HG03196 (cell line): ENCODE results near the gene RHBDL3.
"Not testable (repeated sequence)": the region's sequence is repeated elsewhere in the genome, so short reads cannot be mapped to it uniquely, and the experiment has no call there.

Experiments
- ATAC-seq: cut with Tn5 transposase; IDR thresholded peaks from one replicate; pipeline ENCODE4 v1.9.1; 2021; ENCODE audit not compliant: unreplicated experiment

Gene RHBDL3

DNA sequence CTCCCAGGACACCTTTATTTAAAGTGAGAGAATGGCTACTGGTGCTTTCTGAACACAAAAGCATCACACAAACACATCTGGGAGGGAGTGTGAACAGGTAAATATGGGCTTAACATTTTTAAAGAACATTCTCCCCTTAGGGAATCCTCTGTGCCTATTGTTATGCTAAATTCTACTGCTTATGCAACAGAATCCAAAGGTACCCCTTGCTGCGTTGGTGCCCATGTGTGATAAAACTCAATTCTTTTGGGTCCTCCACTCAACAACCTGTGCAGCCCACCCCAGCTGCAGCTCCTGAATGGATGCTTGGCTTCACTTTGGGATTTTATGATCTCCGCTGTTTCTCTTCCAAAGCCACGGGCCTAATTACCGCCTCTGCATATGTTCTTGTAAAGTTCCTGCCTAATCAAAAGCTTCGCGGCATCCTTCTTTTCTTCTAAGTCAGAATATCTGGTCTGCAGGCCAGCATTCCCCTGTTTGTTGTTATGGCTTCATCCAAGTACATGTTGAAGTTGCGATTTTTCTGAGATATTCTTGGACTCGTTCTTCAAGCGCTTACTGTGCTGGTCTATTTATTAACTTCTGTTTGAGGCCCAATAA lies 23.9 kb downstream of the RHBDL3 start:
- no peak for ATAC-seq

DNA sequence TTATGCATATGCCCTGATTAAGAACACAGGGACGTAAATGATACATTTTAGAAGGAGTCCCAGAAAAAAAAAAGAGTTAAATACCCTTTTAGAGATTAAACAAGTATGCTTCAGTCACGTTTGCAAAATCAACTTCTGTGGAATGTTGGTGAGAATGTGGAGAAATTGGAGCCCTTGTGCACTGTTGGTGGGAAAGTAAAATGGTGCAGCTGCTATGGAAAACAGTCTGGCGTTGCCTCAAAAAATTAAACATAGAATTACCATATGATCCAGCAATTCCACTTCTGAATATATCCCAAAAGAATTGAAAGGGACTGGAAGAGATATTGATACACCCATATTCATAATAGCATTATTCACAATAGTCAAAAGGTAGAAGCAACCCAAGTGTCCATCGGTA lies 26.5 kb downstream of the RHBDL3 start:
- no peak for ATAC-seq

- ATAC-seq: no peak
Measured at GRCh38 chr17:32297424-32297823, 31.8 kb downstream of the RHBDL3 start.

- no peak for ATAC-seq
Measured at GRCh38 chr17:32297860-32298259, 32.2 kb downstream of the RHBDL3 start.

GRCh38 chr17:32298298-32298697 lies 32.7 kb downstream of the RHBDL3 start:
- ATAC-seq: no peak

- no peak for ATAC-seq
Measured at GRCh38 chr17:32298721-32299579, 33.3 kb downstream of the RHBDL3 start.

GRCh38 chr17:32299580-32300164 lies 34.0 kb downstream of the RHBDL3 start:
- ATAC-seq: no peak

DNA sequence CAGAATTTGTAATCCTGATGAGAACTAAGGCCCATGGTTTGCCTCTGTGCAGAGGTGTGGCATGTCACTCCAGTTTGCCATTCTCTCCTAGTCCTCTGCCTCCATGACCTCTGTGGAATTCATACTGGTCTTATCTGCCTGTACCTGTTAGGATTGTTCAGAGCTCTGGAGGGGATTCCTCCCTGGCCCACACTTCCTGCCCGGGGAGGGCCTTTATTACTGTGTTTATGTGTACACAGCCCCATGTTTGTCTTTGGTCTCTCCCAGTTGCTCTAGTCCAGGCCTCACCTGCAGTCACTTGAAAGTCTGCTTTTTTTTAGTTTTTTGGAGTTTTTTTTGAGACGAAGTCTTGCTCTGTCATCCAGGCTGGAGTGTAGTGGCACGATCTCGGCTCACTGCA lies 36.4 kb downstream of the RHBDL3 start:
- no peak for ATAC-seq

DNA sequence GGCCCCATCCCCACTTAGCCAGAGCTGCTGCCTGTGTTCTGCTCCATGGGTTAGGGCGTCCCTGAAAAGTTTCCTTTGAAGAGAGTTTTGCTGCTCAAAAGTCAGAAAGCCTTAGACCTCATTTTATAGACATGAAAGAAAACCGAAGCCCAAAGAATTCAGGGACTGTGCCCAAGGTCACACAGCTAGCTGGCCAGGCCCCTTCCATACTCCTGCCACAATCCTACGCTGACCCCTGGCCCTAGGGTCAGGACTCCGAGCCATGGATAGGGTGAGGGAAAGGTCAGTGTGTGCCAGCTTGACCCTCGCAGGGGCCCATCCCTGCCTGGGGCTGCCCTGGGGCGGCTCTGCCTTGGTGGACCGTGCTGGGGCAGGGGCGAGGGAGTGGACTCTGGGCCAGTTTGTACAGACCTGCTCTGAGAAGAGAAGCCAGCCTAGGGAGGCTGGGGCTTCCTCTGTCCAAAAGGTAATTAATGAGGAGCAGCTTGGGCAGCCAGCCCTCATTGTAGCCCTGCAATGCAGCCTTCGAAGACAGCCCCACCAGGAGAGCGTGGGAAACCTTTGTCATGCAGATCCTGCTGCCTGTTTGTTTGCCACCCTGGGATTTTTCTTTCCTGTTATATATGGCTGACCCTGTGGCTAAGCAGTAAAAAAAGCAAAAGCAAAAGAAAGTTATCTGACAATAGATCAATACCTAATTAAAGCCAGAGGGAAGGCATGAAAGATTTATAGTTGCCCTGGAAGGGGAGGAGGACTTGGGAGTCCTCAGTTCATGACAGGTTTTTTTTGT lies 37.4 kb downstream of the RHBDL3 start:
- no peak for ATAC-seq

DNA sequence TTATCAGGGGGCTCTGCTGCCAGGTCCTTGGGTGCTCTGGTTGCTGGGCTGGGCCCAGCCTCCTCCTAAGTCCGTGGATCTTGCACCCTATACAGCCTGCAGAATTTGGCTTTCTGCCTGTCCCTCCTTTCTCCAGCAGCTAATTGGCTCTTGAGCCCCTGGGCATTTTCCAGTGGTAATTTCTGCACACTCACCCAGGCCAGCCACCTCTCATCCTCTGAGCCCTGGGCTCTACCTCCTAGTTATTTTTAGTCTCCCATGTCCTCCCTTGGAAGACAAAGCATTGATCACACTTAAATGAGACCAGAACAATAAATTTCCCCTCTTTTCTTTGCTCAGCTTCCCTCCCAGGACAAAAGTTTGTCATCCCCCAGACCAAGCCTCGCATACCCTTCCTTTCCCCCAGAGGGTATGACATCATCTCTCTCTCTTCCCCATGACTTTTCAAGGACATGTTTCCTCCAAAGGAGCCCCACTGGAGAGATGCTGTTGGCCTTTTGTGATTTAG lies 38.2 kb downstream of the RHBDL3 start:
- ATAC-seq: no peak

DNA sequence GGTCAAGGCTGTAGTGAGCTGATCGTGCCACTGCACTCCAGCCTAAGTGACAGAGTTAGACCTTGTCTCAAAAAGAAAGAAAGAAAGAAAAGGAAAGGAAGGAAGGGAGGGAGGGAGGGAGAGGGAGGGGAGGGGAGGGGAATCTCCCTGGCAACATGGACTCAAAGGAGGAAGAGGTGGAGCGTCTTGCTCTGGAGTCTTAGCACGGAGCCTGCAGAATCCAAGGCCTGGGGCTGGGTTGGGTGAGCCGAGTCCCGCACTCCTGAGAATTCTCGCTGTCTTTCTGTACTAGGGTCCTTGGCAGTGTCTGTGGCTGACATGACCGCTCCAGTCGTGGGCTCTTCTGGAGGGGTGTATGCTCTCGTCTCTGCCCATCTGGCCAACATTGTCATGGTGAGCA lies 39.4 kb downstream of the RHBDL3 start:
- no peak for ATAC-seq

- ATAC-seq: no peak
Measured at GRCh38 chr17:32307658-32308057, 42.0 kb downstream of the RHBDL3 start.

DNA sequence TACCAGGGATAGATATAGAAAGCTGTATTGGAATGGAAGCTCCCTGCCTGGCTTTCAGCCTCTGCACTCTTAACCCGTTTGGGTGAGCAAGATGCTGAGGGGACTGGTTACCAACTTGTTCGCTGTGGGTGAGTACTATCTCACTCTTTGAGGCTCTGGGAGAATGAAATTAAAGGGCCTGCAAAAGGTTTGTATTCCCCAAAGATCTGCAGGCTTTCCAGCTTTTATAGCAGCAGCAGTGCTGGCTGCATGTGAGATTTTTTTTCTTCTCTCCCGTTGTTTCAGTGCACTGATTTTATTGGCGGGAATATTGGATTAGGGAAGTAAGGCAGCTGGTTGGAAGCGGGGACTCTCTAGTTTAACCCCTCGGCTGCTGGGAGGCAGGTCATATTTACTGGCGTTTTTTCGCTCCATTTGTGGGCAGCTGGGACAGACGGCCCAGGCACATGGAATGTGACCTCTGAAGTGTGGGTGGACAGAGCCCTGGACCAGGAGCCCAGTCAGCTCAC lies 45.5 kb downstream of the RHBDL3 start:
- ATAC-seq: no peak

GRCh38 chr17:32314636-32315035 lies 49.0 kb downstream of the RHBDL3 start:
- no peak for ATAC-seq

DNA sequence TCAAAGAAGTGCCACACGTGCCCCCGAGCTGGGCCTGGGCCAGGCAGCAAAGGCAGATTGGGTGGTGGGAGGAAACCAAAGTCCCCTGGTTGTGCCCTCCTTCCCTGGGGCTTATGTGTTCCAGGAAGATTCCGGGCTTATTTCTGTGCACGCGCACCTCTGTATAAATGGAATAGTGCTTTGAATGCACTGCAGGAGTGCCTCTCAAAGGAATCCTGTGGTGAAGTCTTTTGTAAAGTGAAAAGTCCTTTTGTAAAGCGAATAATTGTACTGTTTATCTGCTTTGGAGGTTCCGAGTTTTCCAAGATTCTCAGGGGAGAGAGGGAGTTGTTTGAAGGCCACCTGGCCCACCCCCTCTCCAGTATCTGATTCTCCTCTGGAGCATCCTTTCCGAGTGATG lies 49.5 kb downstream of the RHBDL3 start:
- no peak for ATAC-seq

- not testable (repeated sequence) for ATAC-seq
Measured at GRCh38 chr17:32316653-32317052, 51.0 kb downstream of the RHBDL3 start.

- ATAC-seq: no peak
Measured at GRCh38 chr17:32317353-32317752, 51.7 kb downstream of the RHBDL3 start.

- no peak for ATAC-seq
Measured at GRCh38 chr17:32318071-32318470, 52.4 kb downstream of the RHBDL3 start.

GRCh38 chr17:32319548-32319905 lies 53.9 kb downstream of the RHBDL3 start:
- ATAC-seq: no peak

GRCh38 chr17:32320080-32320479 lies 54.4 kb downstream of the RHBDL3 start:
- ATAC-seq: not testable (repeated sequence)

- ATAC-seq: no peak
Measured at GRCh38 chr17:32320847-32321246, 55.2 kb downstream of the RHBDL3 start.
